Smooth muscle cell (in vitro differentiated cells): ENCODE results near the gene TP53I13. TPM values are rescaled to one million over a fixed set of nuclear protein-coding genes. Genes with fewer than 3 reads are reported as not detected.

Experiments used
- DNase-seq: peaks from one replicate; lab custom pipeline; 2025; ENCODE audit not compliant: unreplicated experiment; lab: John Stamatoyannopoulos, UW
- H2AFZ ChIP-seq: fragments of 200-600 bp; sonication (generic); 2 replicates; pipeline ENCODE4 v1.6.0; 2016; ENCODE audit warnings: antibody characterized with exemption, low read depth, mild to moderate bottlenecking
- H3F3A ChIP-seq: fragments of 200-600 bp; sonication (generic); 2 replicates; pipeline ENCODE4 v1.6.0; 2017; ENCODE audit warnings: antibody characterized with exemption, low read depth
- H3K27ac ChIP-seq: fragments of 200-600 bp; sonication (generic); 2 replicates; pipeline ENCODE4 v1.5.1; 2016; ENCODE audit warnings: low read depth, mild to moderate bottlenecking
- H3K27me3 ChIP-seq: fragments of 200-600 bp; sonication (generic); 2 replicates; pipeline ENCODE4 v1.6.1; 2016; ENCODE audit warnings: low read depth, mild to moderate bottlenecking
- H3K36me3 ChIP-seq: fragments of 200-600 bp; sonication (generic); 2 replicates; pipeline ENCODE4 v1.5.1; 2016; ENCODE audit warnings: low read depth
- H3K4me1 ChIP-seq: fragments of 200-600 bp; sonication (generic); 2 replicates; pipeline ENCODE4 v1.5.1; 2016; ENCODE audit warnings: low read depth
- H3K4me2 ChIP-seq: fragments of 200-600 bp; sonication (generic); 2 replicates; pipeline ENCODE4 v1.6.0; 2016; ENCODE audit warnings: mild to moderate bottlenecking
- H3K4me3 ChIP-seq: fragments of 200-600 bp; sonication (generic); 2 replicates; pipeline ENCODE4 v1.5.1; 2016; ENCODE audit warnings: mild to moderate bottlenecking
- H3K79me2 ChIP-seq: fragments of 200-600 bp; sonication (generic); 2 replicates; pipeline ENCODE4 v1.6.0; 2016; ENCODE audit warnings: low read depth, mild to moderate bottlenecking
- H3K9ac ChIP-seq: fragments of 200-600 bp; sonication (generic); 2 replicates; pipeline ENCODE4 v1.6.0; 2016; ENCODE audit warnings: low read depth
- H3K9me3 ChIP-seq: fragments of 200-600 bp; sonication (generic); replicated peaks from 2 replicates; pipeline ENCODE4 v1.5.1; 2016; ENCODE audit warnings: low read depth
- H4K20me1 ChIP-seq: fragments of 200-600 bp; sonication (generic); 2 replicates; pipeline ENCODE4 v1.6.0; 2016; ENCODE audit warnings: low read depth
- CTCF ChIP-seq: fragments of 200-600 bp; sonication (generic); IDR thresholded peaks from 2 replicates; pipeline ENCODE4 v1.5.1; 2017; ENCODE audit warnings: borderline replicate concordance, mild to moderate bottlenecking, antibody characterized with exemption; ENCODE audit not compliant: insufficient read depth, poor library complexity, severe bottlenecking
- WGBS: methylation state at CpG from one replicate; pipeline ENCODE4 v1.1.7; 2016; ENCODE audit warnings: low lambda C conversion rate; 5-methylcytosine and 5-hydroxymethylcytosine counted together
- polyA plus RNA-seq: library from polyadenylated mRNA; unstranded; fragments of >200 nt; fragmentation: Nextera tagmentation; extraction: Ambion mirVana; gene quantifications from 2 replicates; pipeline ENCODE4 v1.2.1, GENCODE V29; 2016
- total RNA-seq: library from RNA; depleted of rRNA; stranded (reverse); fragments of >200 nt; gene quantifications from 2 replicates; pipeline ENCODE4 v1.2.3, GENCODE V29; 2014

The TP53I13 gene
- total and polyA plus RNA-seq, 2 experiments from 2014 or later, result 50.7 to 105 TPM

- peaks cover 6% of the 10 kb centered on the region for H3F3A ChIP-seq
- H4K20me1 ChIP-seq, result peaks cover 46% of the 10 kb centered on the region
- TF ChIP-seq CTCF, result no peak
- peak within 1 kb of the TSS; percentile 58 for H3K4me3 ChIP-seq
- H3K9me3 ChIP-seq, result no peaks in the 10 kb centered on the region
- no peaks in the 10 kb centered on the region for H3K27me3 ChIP-seq
- no peaks in the 10 kb centered on the region for H3K36me3 ChIP-seq
- no peak within 1 kb of the TSS for H2AFZ ChIP-seq
- peaks cover 29% of the 10 kb centered on the region for H3K79me2 ChIP-seq
- WGBS, result 26% methylated on average over 20 of the region's 70 CpGs
- H3K27ac ChIP-seq, result peak within 1 kb of the TSS; percentile 7
- H3K9ac ChIP-seq, result peak within 1 kb of the TSS; percentile 23
- peak within 1 kb of the TSS; percentile 92 for H3K4me2 ChIP-seq
- peaks cover 44% of the 10 kb centered on the region for H3K4me1 ChIP-seq
- DNase-seq, result peak; percentile 35
Measured at GRCh38 chr17:29589524-29590410, 21.3 kb downstream of the TP53I13 start, which contains the start of gene GIT1. Gene GIT1 (minus strand): TSS chr17:29589648. CDS start chr17:29589378, 270 bp downstream.

GRCh38 chr17:29590411-29591145, 22.1 kb downstream of the TP53I13 start:
- Histone ChIP-seq H3K4me3 (peak overlapping the region; percentile 57), H3K4me1 (peaks cover 38% of the 10 kb centered on the region), H3K9ac (no peak overlapping the region)

GRCh38 chr17:29591146-29591736, 22.7 kb downstream of the TP53I13 start:
- Histone ChIP-seq H2AFZ (peak overlapping the region; percentile 76), H3K79me2 (peaks cover 26% of the 10 kb centered on the region), H3F3A (peaks cover 6% of the 10 kb centered on the region), H3K4me3 (peak overlapping the region; percentile 50), H3K27ac (peak overlapping the region; percentile 7), H3K27me3 (no peaks in the 10 kb centered on the region), H3K9ac (no peak overlapping the region), H4K20me1 (peaks cover 46% of the 10 kb centered on the region), H3K9me3 (no peaks in the 10 kb centered on the region), H3K4me1 (peaks cover 38% of the 10 kb centered on the region), H3K36me3 (no peaks in the 10 kb centered on the region), H3K4me2 (peak overlapping the region; percentile 92)
- DNase-seq, result no peak
- TF ChIP-seq CTCF, result no peak
- 2% methylated on average over 30 of the region's 31 CpGs for WGBS

More at GRCh38 chr17:29590411-29591145, 22.1 kb downstream of the TP53I13 start:
- WGBS, result 35% methylated on average over 27 of the region's 30 CpGs
- no peak for TF ChIP-seq CTCF
- H4K20me1 ChIP-seq, result peaks cover 46% of the 10 kb centered on the region
- H2AFZ ChIP-seq, result peak overlapping the region; percentile 76
- peak overlapping the region; percentile 7 for H3K27ac ChIP-seq
- no peaks in the 10 kb centered on the region for H3K9me3 ChIP-seq
- H3K79me2 ChIP-seq, result peaks cover 29% of the 10 kb centered on the region
- DNase-seq, result peak; percentile 56
- peak overlapping the region; percentile 92 for H3K4me2 ChIP-seq
- H3F3A ChIP-seq, result peaks cover 6% of the 10 kb centered on the region
- no peaks in the 10 kb centered on the region for H3K27me3 ChIP-seq
- no peaks in the 10 kb centered on the region for H3K36me3 ChIP-seq
